Small intestine (tissue), 7 donors: Measurements from ENCODE around the gene PCBP3. TPM values are rescaled to one million over a fixed set of nuclear protein-coding genes. Genes with fewer than 3 reads are reported as not detected.

Source experiments
- DNase-seq, 2 donors: peaks; one replicate each; pipeline versions ENCODE4 v3.0.0 to v3.0.0-alpha.2; 2013
- FAIRE-seq: peaks from 2 replicates; lab custom pipeline; 2012; peaks lifted over from hg19 to GRCh38; lab: Jason Lieb, UNC
- H3K27ac ChIP-seq, 3 donors: one replicate each; pipeline ENCODE4 v1.5.1; 2013; ENCODE audit warnings: low read length in 2 of 3, mild to moderate bottlenecking in 2 of 3, control low read depth in 1 of 3, inconsistent platforms in 1 of 3, low read depth in 1 of 3, moderate library complexity in 1 of 3
- H3K27me3 ChIP-seq, 3 donors: one replicate each; pipeline ENCODE4 v1.6.1; 2013; ENCODE audit warnings: low read length in 3 of 3, inconsistent platforms in 1 of 3; ENCODE audit not compliant: control insufficient read depth in 3 of 3, insufficient read depth in 3 of 3
- H3K36me3 ChIP-seq, 3 donors: one replicate each; pipeline ENCODE4 v1.6.1; 2013; ENCODE audit warnings: low read length in 3 of 3, inconsistent platforms in 1 of 3, low read depth in 1 of 3, mild to moderate bottlenecking in 1 of 3, moderate library complexity in 1 of 3; ENCODE audit not compliant: control insufficient read depth in 3 of 3, insufficient read depth in 2 of 3
- H3K4me1 ChIP-seq, 3 donors: one replicate each; pipeline ENCODE4 v1.6.1; 2013; ENCODE audit warnings: low read length in 2 of 3, inconsistent platforms in 1 of 3, low read depth in 1 of 3, mild to moderate bottlenecking in 1 of 3, moderate library complexity in 1 of 3; ENCODE audit not compliant: control insufficient read depth in 3 of 3, insufficient read depth in 2 of 3
- H3K4me3 ChIP-seq, 3 donors: one replicate each; pipeline ENCODE4 v1.5.1; 2013; ENCODE audit warnings: low read length in 3 of 3, control low read depth in 1 of 3, inconsistent platforms in 1 of 3, low read depth in 1 of 3, mild to moderate bottlenecking in 1 of 3, moderate library complexity in 1 of 3
- H3K9me3 ChIP-seq, 2 donors: one replicate each; pipeline ENCODE4 v1.6.1; 2013; ENCODE audit warnings: low read depth in 1 of 2, low read length in 1 of 2; ENCODE audit not compliant: control insufficient read depth in 2 of 2, insufficient read depth in 1 of 2
- WGBS, 3 donors: extraction: QIAGEN DNeasy Blood & Tissue Kit; methylation state at CpG; one replicate each; pipeline ENCODE4 v1.1.7; 2013; 5-methylcytosine and 5-hydroxymethylcytosine counted together
- polyA plus RNA-seq, 4 donors: library from polyadenylated mRNA; stranded (reverse) in 3 of 4; unstranded in 1 of 4; fragments of 200-250 nt in 3 of 4; fragments of 120-200 nt in 1 of 4; gene quantifications; one replicate each; pipeline versions ENCODE4 v1.2.1 to v1.2.3, GENCODE V29; 2013
- donor health status: healthy with polysubstance abuse.
- donor health status: control.
- donor health status: control.
- donor health status: Bipolar disorder and iron deficiency.
- donor health status: healthy.

Gene PCBP3
- polyA plus RNA-seq, 4 donors: 0.81 to 8.2 (median 1.0) TPM; not detected in 1

GRCh38 chr21:45763506-45763905 is 120.0 kb downstream of the PCBP3 start:
- Histone ChIP-seq H3K4me1 (no peaks in the 10 kb centered on the region), H3K27ac (no peak overlapping the region), H3K9me3 (no peaks in the 10 kb centered on the region), H3K27me3 (no peaks in the 10 kb centered on the region), H3K36me3 (no peaks in the 10 kb centered on the region), H3K4me3 (no peak overlapping the region)
- no peak for FAIRE-seq
- DNase-seq: no peak
- 83 to 86% (median 86%) methylated on average over 20 of the region's 20 CpGs for WGBS, 3 donors

GRCh38 chr21:45764792-45765191 is 121.3 kb downstream of the PCBP3 start:
- H3K4me1 ChIP-seq: no peaks in the 10 kb centered on the region
- H3K4me3 ChIP-seq: no peak overlapping the region
- FAIRE-seq (no peak), DNase-seq (no peak)
- H3K36me3 ChIP-seq: no peaks in the 10 kb centered on the region
- H3K27ac ChIP-seq: no peak overlapping the region
- no peaks in the 10 kb centered on the region for H3K9me3 ChIP-seq
- no peaks in the 10 kb centered on the region for H3K27me3 ChIP-seq
- 85 to 92% (median 85%) methylated on average over 9 of the region's 9 CpGs for WGBS, 3 donors

GRCh38 chr21:45765375-45765774 is 121.8 kb downstream of the PCBP3 start:
- Histone ChIP-seq H3K36me3 (no peaks in the 10 kb centered on the region), H3K4me1 (no peaks in the 10 kb centered on the region), H3K27me3 (no peaks in the 10 kb centered on the region), H3K4me3 (no peak overlapping the region), H3K9me3 (no peaks in the 10 kb centered on the region), H3K27ac (no peak overlapping the region)
- FAIRE-seq (no peak), DNase-seq (no peak)
- WGBS, 3 donors: 87% methylated on average over 12 of the region's 12 CpGs

- Histone ChIP-seq H3K27ac (no peak overlapping the region), H3K9me3 (no peaks in the 10 kb centered on the region), H3K36me3 (no peaks in the 10 kb centered on the region), H3K4me3 (no peak overlapping the region), H3K27me3 (no peaks in the 10 kb centered on the region), H3K4me1 (no peaks in the 10 kb centered on the region)
- no peak for DNase-seq
- 85 to 90% (median 85%) methylated on average over 14 of the region's 14 CpGs for WGBS, 3 donors
- FAIRE-seq: no peak
Measured at GRCh38 chr21:45766055-45766454, 122.5 kb downstream of the PCBP3 start.

- Histone ChIP-seq H3K36me3 (no peaks in the 10 kb centered on the region), H3K27me3 (no peaks in the 10 kb centered on the region), H3K4me1 (no peaks in the 10 kb centered on the region), H3K27ac (no peak overlapping the region), H3K9me3 (no peaks in the 10 kb centered on the region), H3K4me3 (no peak overlapping the region)
- 80 to 87% (median 82%) methylated on average over 5 of the region's 5 CpGs for WGBS, 3 donors
- FAIRE-seq (no peak), DNase-seq (no peak)
Measured at GRCh38 chr21:45766501-45766900, 123.0 kb downstream of the PCBP3 start.

- H3K36me3 ChIP-seq: no peaks in the 10 kb centered on the region
- no peaks in the 10 kb centered on the region for H3K27me3 ChIP-seq
- DNase-seq (no peak), FAIRE-seq (no peak)
- no peaks in the 10 kb centered on the region for H3K9me3 ChIP-seq
- H3K4me1 ChIP-seq: no peaks in the 10 kb centered on the region
- no peak overlapping the region for H3K4me3 ChIP-seq
- WGBS, 3 donors: 69 to 74% (median 73%) methylated on average over 13 of the region's 13 CpGs
- peak overlapping the region in 2 of 3 donors; percentile 32 to 38 for H3K27ac ChIP-seq
Measured at GRCh38 chr21:45767071-45768006, 123.8 kb downstream of the PCBP3 start.

- WGBS, 3 donors: 55 to 61% (median 60%) methylated on average over 11 of the region's 11 CpGs
- DNase-seq: no peak
- Histone ChIP-seq H3K36me3 (no peaks in the 10 kb centered on the region), H3K4me3 (no peak overlapping the region), H3K4me1 (no peaks in the 10 kb centered on the region), H3K27me3 (no peaks in the 10 kb centered on the region), H3K9me3 (no peaks in the 10 kb centered on the region), H3K27ac (peak overlapping the region in 1 of 3 donors; percentile 38)
- no peak for FAIRE-seq
Measured at GRCh38 chr21:45768011-45768739, 124.7 kb downstream of the PCBP3 start.

- H3K27me3 ChIP-seq: no peaks in the 10 kb centered on the region
- H3K27ac ChIP-seq: peak overlapping the region in 1 of 3 donors; percentile 4
- H3K9me3 ChIP-seq: no peaks in the 10 kb centered on the region
- FAIRE-seq (no peak), DNase-seq (no peak)
- WGBS, 3 donors: 75 to 82% (median 79%) methylated on average over 11 of the region's 11 CpGs
- no peaks in the 10 kb centered on the region for H3K36me3 ChIP-seq
- no peak overlapping the region for H3K4me3 ChIP-seq
- H3K4me1 ChIP-seq: no peaks in the 10 kb centered on the region
Measured at GRCh38 chr21:45768740-45769048, 125.2 kb downstream of the PCBP3 start.
